ENCODE data around the gene HADH. TPM values are rescaled to one million over a fixed set of nuclear protein-coding genes. Genes with fewer than 3 reads are reported as not detected.
"Not testable (repeated sequence)": the region's sequence is repeated elsewhere in the genome, so short reads cannot be mapped to it uniquely, and the experiment has no call there.

Gene HADH
- polyA plus RNA-seq, 1 of the 3 experiments (the other 2 are of a cell fraction) = 19.4 TPM

DNA sequence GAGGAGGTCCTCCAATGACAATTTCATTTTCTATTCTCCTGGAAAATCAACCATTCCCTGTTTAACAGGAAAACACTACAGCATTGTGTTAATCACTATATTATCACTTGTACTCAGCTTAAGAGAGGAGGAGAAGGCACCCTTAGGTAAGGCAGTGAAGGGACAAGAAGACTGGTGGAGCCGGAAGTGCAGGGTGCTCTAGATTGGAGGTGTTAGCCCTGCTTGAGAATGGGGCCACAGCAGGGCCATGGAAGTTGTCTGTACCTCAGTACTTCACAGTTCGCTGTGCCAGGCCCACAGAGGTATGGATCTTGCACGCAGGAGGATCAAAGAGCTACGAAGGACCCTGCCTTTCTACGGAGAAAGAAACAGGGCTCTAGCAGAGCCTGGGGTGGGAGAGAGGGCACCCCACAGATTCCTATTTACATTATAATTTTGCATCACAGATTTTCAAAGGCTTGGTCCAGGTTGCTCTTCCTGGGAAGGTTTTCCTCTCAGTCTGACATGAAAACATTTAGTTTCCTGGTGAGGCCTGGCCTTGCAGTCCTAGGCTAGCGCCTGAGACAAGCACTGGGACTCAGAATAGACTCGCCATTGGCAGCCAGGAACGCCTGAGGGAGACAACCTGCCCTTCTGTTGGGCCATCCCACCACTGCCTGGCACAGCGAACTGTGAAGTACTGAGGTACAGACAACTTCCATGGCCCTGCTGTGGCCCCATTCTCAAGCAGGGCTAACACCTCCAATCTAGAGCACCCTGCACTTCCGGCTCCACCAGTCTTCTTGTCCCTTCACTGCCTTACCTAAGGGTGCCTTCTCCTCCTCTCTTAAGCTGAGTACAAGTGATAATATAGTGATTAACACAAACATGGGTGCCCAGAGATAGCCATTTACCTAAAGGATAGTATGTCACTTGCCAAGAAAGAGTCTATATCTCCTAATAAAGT, 60.8 kb downstream of the HADH start:
- H3K4me3 ChIP-seq (ENCODE audit: low read depth in 2 of 2, low read length in 1 of 2); H4K20me1 ChIP-seq (ENCODE audit: insufficient read depth); H2AFZ ChIP-seq (ENCODE audit: low read depth); H3K9me2 ChIP-seq; H3K79me2 ChIP-seq (ENCODE audit: insufficient read depth); H3K9ac ChIP-seq; H3K27ac ChIP-seq (ENCODE audit: low read depth in 2 of 2, low read length in 1 of 2); H3K9me3 ChIP-seq; POLR2A ChIA-PET; H3K4me2 ChIP-seq; H3K36me3 ChIP-seq (replicated peaks in 1 of 2; ENCODE audit: control insufficient read depth in 1 of 2, insufficient read depth in 2 of 2, low read length in 1 of 2); H3F3A ChIP-seq (replicated peaks; ENCODE audit: insufficient read depth); H3K4me1 ChIP-seq (ENCODE audit: control insufficient read depth in 1 of 2, insufficient read depth in 2 of 2, low read depth in 1 of 2, low read length in 1 of 2); DNase-seq: not testable (repeated sequence)
- WGBS (ENCODE audit: low lambda C conversion rate) = 52% methylated on average over 5 of the region's 10 CpGs
- CTCF ChIA-PET = interaction anchor here (1.0 to 1.9 kb wide), 3 partner anchors 9 to 31 kb away, joined by 4 to 5 read pairs (median 5); no protein-coding TSS in a partner anchor
- peaks cover 39% of the 10 kb centered on the region for H3K27me3 ChIP-seq (ENCODE audit: insufficient read depth)

DNA sequence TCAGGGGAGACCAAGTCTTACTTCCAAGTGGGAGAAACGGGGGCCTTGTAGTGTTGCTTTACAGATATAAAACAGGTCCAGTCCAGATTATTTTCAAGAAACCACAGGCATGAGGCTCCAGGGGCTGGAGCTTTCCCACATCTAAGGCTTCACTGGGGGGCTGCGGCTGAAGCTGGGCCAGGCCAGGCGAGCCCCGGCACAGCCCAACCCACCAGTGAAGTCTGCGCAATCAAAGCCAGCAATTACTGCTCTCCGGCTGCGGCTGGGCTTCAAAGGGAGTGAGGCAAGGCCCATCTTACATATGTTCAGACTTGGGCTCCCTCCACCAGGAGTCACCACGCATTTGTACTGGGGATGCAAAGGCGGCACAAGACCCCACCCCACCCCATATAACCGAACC, 61.7 kb downstream of the HADH start:
- Histone ChIP-seq H3K36me3 (replicated peaks in 1 of 2; ENCODE audit: control insufficient read depth in 1 of 2, insufficient read depth in 2 of 2, low read length in 1 of 2) (no peaks in the 10 kb centered on the region), H3K27ac (ENCODE audit: low read depth in 2 of 2, low read length in 1 of 2) (no peak overlapping the region), H3K9me3 (no peaks in the 10 kb centered on the region), H2AFZ (ENCODE audit: low read depth) (no peak overlapping the region), H3K4me1 (ENCODE audit: control insufficient read depth in 1 of 2, insufficient read depth in 2 of 2, low read depth in 1 of 2, low read length in 1 of 2) (no peaks in the 10 kb centered on the region; a peak in 1 of 4 replicates), H3K4me3 (ENCODE audit: low read depth in 2 of 2, low read length in 1 of 2) (no peak overlapping the region), H3K9me2 (no peaks in the 10 kb centered on the region), H3K9ac (no peak overlapping the region), H3K79me2 (ENCODE audit: insufficient read depth) (no peaks in the 10 kb centered on the region), H3K27me3 (ENCODE audit: insufficient read depth) (peaks cover 48% of the 10 kb centered on the region), H4K20me1 (ENCODE audit: insufficient read depth) (no peaks in the 10 kb centered on the region), H3K4me2 (no peak overlapping the region), H3F3A (replicated peaks; ENCODE audit: insufficient read depth) (no peaks in the 10 kb centered on the region)
- WGBS (ENCODE audit: low lambda C conversion rate) = 42% methylated on average over 9 of the region's 10 CpGs
- ChIA-PET CTCF (no interaction called here), POLR2A (no interaction called here)
- TF ChIP-seq RXRA (IDR thresholded peaks at IDR 0.05; ENCODE audit: borderline replicate concordance, low read depth) (no peak), TEAD4 (IDR thresholded peaks at IDR 0.05; ENCODE audit: borderline replicate concordance, insufficient read depth) (no peak), SMC3 (IDR thresholded peaks at IDR 0.05; ENCODE audit: low read depth, low read length) (no peak), FOXJ3 (CRISPR knock-in tag; IDR thresholded peaks at IDR 0.05) (no peak), GATA2 (CRISPR knock-in tag; IDR thresholded peaks at IDR 0.05) (no peak), NFIC (IDR thresholded peaks at IDR 0.05; ENCODE audit: borderline replicate concordance) (no peak), MEF2A (IDR thresholded peaks at IDR 0.05; ENCODE audit: borderline replicate concordance, low read depth) (no peak), TAF1 (IDR thresholded peaks at IDR 0.05; ENCODE audit: borderline replicate concordance, low read depth, low read length) (no peak), YY1 (IDR thresholded peaks at IDR 0.05; ENCODE audit: low read depth) (no peak), TCF12 (IDR thresholded peaks at IDR 0.05) (no peak), JUND (IDR thresholded peaks at IDR 0.05) (no peak), CHD2 (IDR thresholded peaks at IDR 0.05; ENCODE audit: low read length, partially characterized antibody) (no peak), MXI1 (IDR thresholded peaks at IDR 0.05; ENCODE audit: low read depth, low read length) (no peak), RAD21 (IDR thresholded peaks at IDR 0.05; ENCODE audit: low read length) (no peak)
- TF ChIP-seq, protein P1, sequence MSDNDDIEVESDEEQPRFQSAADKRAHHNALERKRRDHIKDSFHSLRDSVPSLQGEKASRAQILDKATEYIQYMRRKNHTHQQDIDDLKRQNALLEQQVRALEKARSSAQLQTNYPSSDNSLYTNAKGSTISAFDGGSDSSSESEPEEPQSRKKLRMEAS (IDR thresholded peaks at IDR 0.05; ENCODE audit: low read depth) = no peak
- TF ChIP-seq, protein P2, sequence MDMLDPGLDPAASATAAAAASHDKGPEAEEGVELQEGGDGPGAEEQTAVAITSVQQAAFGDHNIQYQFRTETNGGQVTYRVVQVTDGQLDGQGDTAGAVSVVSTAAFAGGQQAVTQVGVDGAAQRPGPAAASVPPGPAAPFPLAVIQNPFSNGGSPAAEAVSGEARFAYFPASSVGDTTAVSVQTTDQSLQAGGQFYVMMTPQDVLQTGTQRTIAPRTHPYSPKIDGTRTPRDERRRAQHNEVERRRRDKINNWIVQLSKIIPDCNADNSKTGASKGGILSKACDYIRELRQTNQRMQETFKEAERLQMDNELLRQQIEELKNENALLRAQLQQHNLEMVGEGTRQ (IDR thresholded peaks at IDR 0.05; ENCODE audit: borderline replicate concordance, low read depth, low read length) = no peak
- TF ChIP-seq, protein P3, sequence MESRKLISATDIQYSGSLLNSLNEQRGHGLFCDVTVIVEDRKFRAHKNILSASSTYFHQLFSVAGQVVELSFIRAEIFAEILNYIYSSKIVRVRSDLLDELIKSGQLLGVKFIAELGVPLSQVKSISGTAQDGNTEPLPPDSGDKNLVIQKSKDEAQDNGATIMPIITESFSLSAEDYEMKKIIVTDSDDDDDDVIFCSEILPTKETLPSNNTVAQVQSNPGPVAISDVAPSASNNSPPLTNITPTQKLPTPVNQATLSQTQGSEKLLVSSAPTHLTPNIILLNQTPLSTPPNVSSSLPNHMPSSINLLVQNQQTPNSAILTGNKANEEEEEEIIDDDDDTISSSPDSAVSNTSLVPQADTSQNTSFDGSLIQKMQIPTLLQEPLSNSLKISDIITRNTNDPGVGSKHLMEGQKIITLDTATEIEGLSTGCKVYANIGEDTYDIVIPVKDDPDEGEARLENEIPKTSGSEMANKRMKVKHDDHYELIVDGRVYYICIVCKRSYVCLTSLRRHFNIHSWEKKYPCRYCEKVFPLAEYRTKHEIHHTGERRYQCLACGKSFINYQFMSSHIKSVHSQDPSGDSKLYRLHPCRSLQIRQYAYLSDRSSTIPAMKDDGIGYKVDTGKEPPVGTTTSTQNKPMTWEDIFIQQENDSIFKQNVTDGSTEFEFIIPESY (IDR thresholded peaks at IDR 0.05; ENCODE audit: borderline replicate concordance, low read depth) = no peak
- no peak for DNase-seq

All from SK-N-SH (cell line).